DMS153 treated with DMSO at 0.1 percent for 48 hours (cell line): ENCODE measurements around the gene GUCY1A1.

Experiments used
- DNase-seq: peaks from one replicate; lab custom pipeline; 2025; ENCODE audit not compliant: unreplicated experiment; lab: John Stamatoyannopoulos, UW

Gene GUCY1A1

DNA sequence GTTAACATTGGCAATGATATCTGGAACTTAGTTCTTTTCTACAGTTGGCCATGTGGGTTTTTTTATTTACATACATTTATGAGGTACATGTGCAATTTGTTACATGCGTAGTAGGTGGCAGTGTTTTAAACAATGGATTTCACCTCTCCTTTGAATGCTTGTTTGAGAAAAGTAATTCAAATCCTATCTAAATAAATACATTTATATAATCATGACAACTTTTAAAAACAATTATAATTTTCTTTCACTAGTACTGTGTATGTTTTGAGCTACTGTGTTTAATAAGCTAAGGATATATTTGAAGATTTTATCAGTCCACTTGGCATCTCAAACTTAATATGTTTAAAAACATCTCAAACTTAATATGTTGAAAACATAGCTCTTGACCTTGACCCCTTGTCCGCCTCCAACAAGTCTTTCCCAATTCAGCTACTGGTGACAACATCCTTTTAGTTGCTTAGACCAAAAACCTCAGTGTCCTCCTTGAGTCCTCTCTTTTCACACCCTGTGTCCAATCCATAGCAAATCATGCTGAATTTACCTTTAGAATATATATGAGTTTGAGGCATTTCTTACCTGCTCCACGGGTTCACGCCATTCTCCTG is 106.7 kb downstream of the GUCY1A1 start:
- DNase-seq: no peak

DNA sequence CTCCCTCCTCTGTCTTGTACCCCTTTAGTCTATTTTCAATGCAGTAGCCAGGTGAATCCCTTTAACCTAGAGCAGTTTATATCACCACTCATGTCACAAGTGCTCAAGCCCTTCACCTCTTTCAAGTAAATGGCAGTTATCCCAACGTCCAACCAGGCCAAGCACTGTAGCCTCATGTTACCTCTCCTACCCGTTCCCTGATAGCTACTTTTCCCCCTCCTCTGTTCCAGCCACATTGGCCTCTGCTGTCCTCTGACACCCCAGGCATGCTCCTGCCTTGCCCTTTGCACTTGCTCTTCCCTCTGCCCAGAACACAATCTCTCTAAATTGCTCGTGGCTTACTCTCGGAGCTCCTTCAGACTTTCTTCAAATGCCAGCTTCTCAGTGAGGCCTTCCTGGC is 107.4 kb downstream of the GUCY1A1 start:
- DNase-seq: no peak

DNA sequence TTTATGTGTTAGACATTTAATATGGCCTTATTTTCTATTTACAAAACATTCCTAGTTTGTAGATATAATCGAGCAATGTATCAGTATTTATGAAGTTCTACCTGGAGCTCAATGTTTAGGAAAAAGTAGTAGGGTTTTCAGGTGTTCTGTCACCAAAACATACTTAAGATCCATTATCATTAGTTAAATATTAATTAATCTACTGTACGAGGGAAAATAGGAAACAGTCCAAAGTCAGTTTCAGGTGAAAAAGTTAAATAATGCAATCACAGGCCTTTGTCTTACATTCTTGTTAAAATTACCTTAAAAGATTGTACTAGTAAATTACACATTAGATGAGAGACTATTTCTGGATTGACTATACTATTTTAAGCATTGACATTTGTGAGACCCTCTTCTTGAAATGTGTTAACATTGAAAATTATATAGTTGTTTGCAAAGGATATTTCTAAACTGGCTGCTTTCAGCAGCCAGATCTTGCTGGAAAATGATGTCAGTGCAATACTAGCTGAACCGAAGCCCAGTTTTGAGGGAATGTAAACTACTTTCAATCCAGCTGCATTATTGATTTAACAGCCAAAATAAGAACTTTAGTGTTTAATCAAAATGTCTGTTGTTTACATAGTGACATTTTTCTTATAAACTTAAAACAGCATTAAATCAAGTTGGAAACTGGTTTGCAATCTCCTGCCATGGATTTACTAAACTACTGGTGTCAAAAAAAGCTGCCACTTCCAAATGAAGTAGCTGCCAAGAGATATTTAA is 111.5 kb downstream of the GUCY1A1 start:
- DNase-seq: no peak

DNA sequence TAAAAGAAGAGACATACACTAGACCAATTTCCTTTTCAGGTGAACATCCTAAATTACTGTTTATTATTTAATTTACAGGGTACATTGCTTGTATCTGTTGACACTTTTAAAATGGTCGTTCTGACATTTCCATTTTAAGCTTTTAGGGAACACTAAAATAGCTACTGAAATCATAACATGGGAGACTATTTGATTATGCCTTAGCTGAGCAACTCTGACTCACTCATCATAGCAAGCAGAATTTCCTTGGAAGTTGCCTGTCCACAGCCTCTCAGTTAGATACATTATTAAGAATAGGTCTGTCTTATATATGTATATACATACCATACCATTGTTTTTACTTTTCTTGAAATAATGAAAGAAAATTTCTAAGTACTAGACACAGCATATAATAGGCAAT is 114.1 kb downstream of the GUCY1A1 start:
- no peak for DNase-seq

DNA sequence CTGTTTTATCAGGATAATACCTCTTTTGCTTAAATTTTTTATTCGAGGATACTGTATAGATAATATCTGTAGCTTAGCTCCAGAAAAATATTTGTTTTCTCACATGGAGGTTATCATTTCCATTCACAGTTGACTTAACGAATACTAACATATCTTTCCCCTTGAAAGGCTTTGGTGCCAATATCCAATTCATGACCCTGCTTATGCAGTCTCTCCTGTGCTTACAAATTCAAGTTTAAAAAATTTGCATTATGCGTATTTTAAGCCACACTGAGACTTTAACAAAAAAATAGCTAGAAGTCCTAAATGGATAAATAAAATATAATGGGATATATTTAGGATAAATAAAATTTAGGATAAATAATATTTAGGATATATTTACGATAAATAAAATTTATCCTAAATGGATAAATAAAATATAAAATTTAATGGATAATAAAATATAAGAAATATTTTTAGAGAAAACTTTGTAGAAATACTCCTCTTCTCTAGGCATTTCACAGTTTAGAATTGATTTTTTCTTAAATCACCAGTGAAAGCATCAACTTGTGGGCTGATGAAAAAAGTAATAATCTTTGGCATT is 114.7 kb downstream of the GUCY1A1 start:
- DNase-seq: no peak
